Testis (tissue), 2 donors: Measurements from ENCODE around the gene SCLY.

Source experiments
- CTCF ChIP-seq, 3 experiments: fragments of 450-650 bp in 2 of 3; fragments of 200-600 bp in 1 of 3; sonication (generic) in 1 of 3; IDR thresholded peaks; one replicate each; pipeline ENCODE4 v1.5.1; 2016 to 2019; ENCODE audit warnings: antibody characterized with exemption in 3 of 3, mild to moderate bottlenecking in 2 of 3, moderate library complexity in 1 of 3
- POLR2A ChIP-seq: fragments of 450-650 bp; IDR thresholded peaks from one replicate; pipeline ENCODE4 v1.6.1; 2017; ENCODE audit warnings: antibody characterized with exemption, mild to moderate bottlenecking, moderate library complexity

DNA sequence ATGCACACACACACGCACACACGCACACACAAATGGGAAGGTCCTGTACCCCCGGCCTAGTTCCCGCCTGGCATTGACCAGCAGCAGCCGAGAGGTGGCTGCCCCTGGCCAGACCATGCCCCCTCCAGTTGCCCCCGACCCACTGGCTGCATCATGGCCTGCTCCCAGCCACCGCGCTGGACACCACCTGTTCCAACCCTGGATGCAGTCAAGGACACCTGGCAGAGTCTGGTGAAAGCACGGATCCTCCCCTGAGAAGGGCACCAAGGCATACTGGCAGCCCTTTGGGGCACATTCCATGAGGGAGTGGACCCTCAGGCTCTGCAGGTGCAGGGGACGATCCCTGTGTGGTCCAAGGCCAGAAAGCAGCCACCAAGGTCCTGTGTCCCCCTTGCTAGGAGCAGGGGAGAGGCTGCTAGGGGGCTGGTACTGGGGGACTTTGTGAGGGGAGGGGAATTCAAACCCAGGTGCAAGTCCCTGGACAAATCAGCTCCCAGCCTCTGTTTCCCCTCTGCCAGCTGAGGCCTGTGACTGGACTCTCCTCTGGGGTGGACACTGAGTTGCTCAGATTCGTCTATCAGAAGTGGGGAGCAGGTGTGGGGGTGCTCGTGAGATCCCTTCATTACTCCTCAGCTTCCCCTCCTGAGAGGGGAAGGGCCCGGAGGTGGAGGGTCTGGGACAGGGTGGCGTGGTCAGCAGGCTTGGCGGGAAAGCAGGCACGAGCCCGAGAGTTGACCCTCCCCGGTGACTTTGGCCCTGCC, 42.8 kb downstream of the SCLY start:
- TF ChIP-seq CTCF (IDR thresholded peaks at IDR 0.05) (no peak), POLR2A (no peak)
